Stimulated activated CD8-positive, alpha-beta memory T cell treated with anti-CD3 and anti-CD28 coated beads, Interleukin-7, amount 100 ng/mL, for 1 hour (primary cell): ENCODE data around the gene ENTR1.
"Not testable (repeated sequence)": the region's sequence is repeated elsewhere in the genome, so short reads cannot be mapped to it uniquely, and the experiment has no call there.

ENCODE experiments used
- DNase-seq, 2 donors: peaks; one replicate each; pipeline ENCODE4 v3.0.0-alpha.2; 2020; ENCODE audit warnings: low read depth in 2 of 2

ENTR1 gene

GRCh38 chr9:136419092-136419420 lies 8.6 kb upstream of the ENTR1 start:
- no peak for DNase-seq

GRCh38 chr9:136418182-136419091 lies 8.0 kb upstream of the ENTR1 start:
- DNase-seq, result no peak

DNA sequence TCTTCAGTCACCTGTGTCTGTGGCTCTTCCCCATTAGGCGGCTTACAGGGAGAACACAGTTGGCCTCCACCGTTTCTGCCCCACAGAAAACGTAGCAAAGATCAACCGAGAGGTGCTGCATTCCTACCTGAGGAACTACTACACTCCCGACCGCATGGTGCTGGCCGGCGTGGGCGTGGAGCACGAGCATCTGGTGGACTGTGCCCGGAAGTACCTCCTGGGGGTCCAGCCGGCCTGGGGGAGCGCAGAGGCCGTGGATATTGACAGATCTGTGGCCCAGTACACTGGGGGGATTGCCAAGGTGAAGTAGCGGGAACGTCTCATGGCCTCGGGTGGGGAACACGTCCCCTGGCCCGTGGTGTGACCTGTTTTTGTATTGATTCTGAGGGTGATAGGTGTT lies 6.5 kb upstream of the ENTR1 start:
- no peak for DNase-seq

DNA sequence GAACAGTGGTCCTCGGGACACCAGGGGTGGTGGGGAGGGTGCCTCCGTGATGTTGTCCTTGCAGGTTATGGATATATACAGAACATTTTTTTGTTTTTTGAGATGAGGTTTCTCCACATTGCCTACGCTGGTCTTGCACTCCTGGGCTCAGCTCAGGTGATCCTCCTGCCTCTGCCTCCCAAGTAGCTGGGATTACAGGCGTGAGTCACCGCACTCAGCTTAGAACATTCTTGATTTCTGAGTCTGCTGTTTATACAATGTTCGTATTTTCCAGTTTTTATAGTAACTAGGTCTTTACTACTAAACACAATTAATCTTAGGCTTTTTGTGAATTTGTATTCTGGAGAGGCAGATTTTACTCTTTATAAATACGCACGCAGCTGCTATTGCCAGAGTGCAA lies 6.0 kb upstream of the ENTR1 start:
- no peak for DNase-seq

- DNase-seq, result no peak
These were observed 2.5 kb upstream of the ENTR1 start for GRCh38 chr9:136412962-136413361.

GRCh38 chr9:136411378-136411777 lies 964 bp upstream of the ENTR1 start:
- no peak for DNase-seq

DNA sequence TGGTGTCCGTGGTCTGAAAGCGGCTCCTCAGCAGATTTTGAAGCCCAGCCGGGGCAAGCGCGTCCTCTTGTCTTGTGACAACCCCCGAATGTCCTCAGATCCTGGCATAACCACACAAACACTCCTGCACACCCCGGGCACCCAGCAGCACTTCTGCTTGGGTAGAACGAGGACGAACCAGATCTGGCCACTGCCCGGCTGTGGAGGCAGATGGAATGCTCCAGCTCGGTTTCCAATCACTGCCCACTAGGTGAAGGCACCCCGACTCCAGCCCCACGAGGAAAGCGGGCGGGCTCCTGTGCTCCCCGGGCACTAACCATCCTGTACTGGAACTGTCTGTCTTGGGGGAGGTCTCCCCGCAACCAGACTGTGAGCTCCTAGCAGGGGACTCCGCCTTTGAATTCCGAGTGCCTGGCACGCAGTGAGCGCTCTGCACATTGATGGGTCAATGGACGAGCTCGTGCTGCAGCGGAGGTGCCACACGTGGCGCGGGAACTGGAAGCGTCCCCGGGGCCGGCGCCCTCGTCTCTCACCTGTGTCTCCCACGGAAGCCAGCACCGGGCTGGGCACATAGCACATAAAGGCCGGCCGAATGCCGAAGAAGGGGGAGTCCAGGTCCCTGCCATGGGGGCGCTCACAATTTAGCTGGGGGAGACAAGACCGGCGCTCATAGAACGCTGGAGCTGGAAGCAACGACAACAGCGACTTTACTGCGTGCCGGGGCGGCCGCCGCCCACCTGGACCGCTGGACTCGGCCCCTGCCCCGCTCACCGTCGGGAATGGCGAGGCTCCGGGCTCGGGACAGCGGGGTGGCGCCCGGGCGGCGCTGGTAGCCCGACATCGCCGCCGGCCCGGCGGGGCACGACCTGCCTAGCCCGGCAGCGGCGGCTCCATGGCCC lies 608 bp downstream of the ENTR1 start:
- DNase-seq, result no peak

DNA sequence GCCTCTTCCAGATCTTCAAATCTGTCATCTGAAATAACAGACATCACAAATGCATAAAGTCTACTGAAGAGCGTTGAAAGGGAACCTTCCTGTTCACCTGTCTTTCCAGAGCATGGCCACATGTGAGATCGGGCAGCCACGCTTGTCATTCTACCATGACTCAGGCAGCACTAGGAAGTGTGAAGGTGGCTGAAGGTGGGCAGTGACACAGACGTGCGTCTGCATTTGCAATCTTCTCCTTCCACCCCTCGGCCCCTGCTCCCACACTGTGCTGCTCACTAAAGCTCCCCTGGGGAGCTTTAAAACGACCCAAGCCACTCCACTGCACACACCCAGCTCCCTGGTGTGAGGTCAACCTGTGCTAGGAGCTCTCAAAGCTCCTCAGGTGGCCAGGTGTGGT lies 2.5 kb downstream of the ENTR1 start:
- no peak for DNase-seq

- not testable (repeated sequence) for DNase-seq
These were observed 3.4 kb downstream of the ENTR1 start for GRCh38 chr9:136407061-136407460.

DNA sequence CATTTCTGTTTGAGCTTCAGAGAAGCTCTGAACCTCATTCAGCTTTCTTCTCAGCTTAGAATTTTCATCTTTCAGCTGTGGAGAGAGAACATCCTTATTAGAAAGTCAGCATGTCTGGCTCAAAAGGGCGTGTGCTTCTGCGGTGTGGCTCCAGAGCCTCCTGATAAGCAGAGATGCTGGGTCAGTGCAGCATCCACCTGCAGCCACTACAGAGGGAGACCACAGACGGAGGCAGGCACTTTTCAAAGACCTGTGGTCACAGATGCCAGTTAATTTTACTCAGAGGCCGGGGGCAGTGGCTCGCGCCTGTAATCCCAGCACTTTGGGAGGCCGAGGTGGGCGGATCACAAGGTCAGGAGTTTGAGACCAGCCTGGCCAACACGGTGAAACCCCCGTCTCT lies 4.5 kb downstream of the ENTR1 start:
- not testable (repeated sequence) for DNase-seq

GRCh38 chr9:136405481-136405880 lies 4.9 kb downstream of the ENTR1 start:
- DNase-seq, result no peak

- no peak for DNase-seq
These were observed 5.6 kb downstream of the ENTR1 start for GRCh38 chr9:136404801-136405136.

- DNase-seq, result no peak
These were observed 6.3 kb downstream of the ENTR1 start for GRCh38 chr9:136403915-136404800.

DNA sequence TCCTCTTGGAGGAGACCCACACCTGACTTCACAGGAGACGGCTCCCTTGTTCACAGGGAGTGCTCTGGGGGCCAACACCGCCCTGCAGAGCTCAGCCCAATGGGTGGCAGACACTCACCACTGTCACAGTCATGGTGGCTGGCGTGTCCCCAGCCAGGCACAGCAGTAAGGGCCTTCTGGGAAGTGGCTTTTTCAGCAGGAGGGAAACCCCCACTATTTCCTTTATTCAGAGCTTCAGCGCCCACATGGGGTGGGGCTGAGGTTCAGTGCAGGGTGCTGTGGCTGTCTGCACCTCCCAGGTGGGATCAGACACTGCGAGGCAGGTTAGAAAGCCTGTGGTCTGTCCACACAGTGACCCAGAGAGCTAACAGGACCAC lies 6.9 kb downstream of the ENTR1 start:
- peak; percentile 32 to 48 for DNase-seq

DNA sequence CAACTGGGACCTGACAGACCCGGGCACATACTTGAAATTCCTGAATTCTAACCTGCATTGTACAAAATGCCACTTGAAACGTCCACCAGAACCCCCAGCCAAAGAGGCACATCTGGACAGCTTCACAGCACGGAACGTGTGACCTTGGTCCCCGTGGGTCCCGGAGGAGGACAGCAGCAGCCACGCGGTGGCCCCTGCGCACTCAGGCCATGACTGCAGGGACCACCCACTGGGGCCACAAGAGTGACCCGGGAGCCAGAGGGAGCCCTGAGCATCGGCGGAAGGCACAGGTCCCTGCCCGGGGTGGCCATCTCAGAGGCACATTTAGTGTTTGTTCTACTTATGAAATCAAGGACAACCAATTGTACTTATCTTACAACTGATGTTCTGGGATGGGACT lies 8.3 kb downstream of the ENTR1 start:
- DNase-seq, result no peak

DNA sequence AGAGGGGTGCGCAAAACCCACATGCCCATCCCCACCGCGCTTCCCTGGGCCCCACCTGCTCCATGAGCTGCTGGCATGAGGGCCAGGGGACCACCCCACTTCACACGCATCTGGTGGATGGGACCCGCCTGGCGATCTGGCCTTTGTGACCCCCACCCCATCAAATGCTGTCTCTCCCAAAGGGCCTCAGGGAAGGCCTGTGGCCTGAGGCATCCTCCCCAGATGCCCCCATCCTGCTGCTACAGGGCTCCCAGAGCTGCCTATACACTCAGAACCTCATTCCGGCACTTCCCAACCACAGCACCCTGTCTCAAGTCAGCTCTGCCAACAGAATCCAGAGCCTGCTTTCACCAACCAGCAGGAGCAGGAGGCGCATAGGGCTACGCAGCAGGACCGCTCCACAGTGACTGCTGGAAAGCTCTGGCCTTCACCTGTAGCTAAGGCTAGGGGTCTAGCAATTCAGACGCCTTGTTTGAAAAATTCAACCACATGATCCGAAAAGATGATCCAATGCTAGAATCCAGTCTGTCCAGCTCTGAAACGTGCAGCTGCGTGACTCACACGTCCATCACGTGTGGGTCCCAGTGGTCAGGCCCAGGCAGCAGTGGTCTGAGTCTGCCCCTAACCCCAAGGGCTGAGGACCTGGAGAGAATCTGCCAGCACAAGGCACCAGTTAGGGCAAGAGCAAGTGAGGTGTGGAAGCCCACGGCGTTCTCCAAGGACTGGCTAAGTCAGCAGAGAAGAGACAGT lies 9.1 kb downstream of the ENTR1 start:
- DNase-seq, result no peak

DNA sequence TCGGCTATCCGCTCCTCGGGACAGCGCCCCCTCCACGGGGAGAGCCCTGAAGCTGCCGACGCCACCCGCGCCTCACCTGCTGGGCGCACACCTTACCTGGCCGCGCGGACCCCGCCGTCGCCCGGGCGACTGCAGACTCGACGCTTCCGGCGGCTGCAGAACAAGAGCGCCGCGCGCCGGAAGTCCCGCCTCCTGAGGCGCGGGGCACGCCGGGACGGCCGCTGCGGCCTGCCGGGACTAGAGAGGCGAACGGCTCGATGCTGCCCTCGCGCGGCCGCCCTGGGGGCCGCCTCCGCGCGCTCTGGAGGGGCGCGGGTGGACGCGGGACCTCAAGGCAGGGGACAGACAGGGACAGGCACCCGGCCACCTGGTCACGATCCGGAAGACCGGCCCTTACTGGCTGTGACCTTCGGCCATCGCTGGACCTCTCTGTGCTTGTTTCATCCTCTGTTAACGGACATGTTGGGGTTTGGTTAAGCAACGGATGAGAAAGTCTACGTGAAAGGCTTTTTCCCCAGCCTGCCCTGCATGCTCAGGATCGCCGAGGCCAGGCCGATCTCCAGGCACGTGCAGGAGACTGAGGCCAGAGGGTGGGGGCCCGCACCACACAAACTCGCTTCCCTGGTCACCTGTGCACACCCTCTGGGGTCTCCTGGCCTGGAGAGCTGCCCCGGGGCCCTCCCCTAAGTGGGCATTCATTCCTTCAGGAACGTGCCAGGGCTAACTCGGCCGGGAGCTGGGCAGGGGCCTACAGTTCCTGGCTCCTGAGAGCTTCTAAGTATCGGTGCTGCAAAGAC lies 10.2 kb downstream of the ENTR1 start, which contains the start of gene SNAPC4:
Gene SNAPC4 (minus strand): TSS at position 133 of the 797 bp plus-strand sequence. CDS start 1,742 bp downstream, outside the sequence.
- peak; percentile 68 to 71 for DNase-seq

DNA sequence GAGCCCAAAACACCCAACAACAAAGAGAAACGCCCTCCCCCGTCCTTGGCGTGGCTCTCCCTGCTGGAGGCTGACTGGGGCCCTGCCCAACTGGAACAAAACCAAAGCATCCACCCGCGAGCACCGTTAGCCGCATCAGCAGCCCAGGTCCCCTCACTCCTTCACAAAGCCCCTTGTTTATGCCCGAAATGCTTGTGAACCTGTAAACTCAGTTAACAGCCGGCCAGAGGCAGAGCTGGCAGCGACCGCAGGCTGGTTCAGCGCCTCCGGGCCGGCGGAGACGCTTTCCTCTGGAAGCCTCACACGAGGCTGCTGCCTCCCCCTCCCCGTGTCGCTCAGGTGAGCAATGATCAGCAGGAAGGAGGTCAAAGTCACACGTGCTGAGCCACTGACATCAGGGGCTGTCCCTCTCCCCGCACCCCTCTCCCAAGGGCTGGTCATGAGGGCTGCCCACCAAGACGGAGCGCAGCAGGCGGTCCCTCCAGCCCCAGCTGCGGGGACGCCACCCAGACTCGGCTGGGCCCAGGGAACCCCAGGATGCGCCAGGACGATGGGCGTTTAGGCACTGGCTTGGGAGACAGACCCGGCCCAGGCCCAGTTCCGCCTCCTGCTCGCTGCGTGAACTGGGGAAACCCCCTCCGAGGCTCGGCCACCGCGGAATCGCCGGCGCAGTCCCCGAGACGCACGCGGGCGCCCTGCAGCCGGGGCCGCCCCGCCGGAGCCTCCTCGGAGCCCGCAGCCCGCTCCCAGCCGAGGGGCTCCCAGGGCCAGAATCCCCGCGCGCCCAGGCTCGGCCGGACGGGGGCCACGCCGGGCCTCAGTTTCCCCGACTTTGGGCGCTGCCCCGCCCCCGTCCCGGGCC lies 11.0 kb downstream of the ENTR1 start:
- no peak for DNase-seq

DNA sequence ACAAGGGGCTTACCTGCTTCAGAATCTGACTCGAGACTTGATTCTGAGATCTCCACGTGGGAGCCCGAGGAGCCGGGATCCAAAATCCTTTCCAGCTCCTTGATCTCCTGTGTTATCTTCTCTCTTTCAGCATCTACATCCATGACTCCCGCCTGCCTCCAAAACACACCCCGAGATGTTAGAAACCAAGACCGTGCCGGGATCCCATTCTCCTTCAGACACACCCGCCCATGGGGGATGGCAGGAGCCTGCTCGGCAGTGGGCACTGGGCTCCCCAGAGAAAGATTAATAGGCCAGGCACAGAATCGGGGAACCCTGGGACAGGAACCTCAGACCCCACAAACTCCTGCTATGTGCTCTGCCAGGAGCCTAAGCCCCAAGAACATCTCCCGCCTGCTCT lies 12.1 kb downstream of the ENTR1 start:
- no peak for DNase-seq
